ENCODE results near the gene ADAMTSL3. TPM values are rescaled to one million over a fixed set of nuclear protein-coding genes. Genes with fewer than 3 reads are reported as not detected.

Gene ADAMTSL3
- total and polyA plus RNA-seq, 11 donors = 1.3 to 13.2 (median 7.3) TPM

DNA sequence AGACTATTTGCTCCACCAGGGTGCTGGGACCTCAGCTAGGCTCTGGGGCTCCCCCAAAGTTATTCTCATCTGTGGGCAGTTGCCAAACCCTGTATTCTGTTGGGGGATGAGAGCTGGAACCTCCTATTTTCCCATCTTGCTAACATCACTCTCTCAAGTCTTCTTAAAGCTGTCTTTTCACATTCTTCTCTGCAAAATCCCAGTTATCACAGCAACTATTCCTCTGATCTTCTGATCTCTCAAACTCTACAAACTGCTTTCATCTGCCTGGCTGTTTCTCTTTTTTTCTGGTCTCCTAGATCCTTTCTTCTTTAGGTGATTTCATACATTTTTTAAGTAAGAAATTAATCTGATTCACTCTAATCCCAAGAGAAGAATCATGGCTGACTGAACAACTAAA lies 10.7 kb upstream of the ADAMTSL3 start:
- intact Hi-C loops (cut with DNase I) = no loop called here
- H3K27ac ChIP-seq = no peak overlapping the region

DNA sequence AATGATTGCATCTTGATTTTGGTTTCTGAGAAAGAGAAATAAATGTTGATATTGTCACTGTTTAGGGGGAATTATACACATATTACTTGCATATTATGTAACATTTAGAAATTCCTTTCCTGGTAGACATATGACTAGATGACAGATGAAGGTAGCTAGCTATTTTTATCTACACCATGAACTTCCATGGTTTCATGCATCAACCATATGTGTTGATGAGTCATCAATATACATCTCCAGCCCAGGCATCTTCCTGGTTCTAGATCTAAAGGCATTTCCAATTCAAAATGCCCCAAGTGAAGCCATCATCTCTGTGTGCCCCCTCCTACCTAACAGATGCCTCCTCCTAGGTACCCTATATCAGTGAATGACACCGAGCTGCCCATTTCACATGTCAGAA lies 9.5 kb upstream of the ADAMTSL3 start:
- ATAC-seq (no peak), DNase-seq (no peak)
- WGBS, 4 donors = 96 to 100% (median 96%) methylated on average over 1 of the region's 1 CpG
- H3K27me3 ChIP-seq = peaks cover 0 to 4% (median 0%) of the 10 kb centered on the region in 9 donors
- no peak overlapping the region for H3K27ac ChIP-seq
- H3K36me3 ChIP-seq = no peaks in the 10 kb centered on the region
- intact Hi-C loops (cut with DNase I) = no loop called here
- no peaks in the 10 kb centered on the region for H3K4me1 ChIP-seq
- TF ChIP-seq, protein P1, sequence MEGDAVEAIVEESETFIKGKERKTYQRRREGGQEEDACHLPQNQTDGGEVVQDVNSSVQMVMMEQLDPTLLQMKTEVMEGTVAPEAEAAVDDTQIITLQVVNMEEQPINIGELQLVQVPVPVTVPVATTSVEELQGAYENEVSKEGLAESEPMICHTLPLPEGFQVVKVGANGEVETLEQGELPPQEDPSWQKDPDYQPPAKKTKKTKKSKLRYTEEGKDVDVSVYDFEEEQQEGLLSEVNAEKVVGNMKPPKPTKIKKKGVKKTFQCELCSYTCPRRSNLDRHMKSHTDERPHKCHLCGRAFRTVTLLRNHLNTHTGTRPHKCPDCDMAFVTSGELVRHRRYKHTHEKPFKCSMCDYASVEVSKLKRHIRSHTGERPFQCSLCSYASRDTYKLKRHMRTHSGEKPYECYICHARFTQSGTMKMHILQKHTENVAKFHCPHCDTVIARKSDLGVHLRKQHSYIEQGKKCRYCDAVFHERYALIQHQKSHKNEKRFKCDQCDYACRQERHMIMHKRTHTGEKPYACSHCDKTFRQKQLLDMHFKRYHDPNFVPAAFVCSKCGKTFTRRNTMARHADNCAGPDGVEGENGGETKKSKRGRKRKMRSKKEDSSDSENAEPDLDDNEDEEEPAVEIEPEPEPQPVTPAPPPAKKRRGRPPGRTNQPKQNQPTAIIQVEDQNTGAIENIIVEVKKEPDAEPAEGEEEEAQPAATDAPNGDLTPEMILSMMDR (IDR thresholded peaks at IDR 0.05) = no peak
- TF ChIP-seq POLR2A (IDR thresholded peaks at IDR 0.05) = no peak
- H3K4me3 ChIP-seq = no peak overlapping the region
- peaks cover 0 to 23% (median 8%) of the 10 kb centered on the region in 12 donors for H3K9me3 ChIP-seq

More for the DNA sequence above, 10.7 kb upstream of the ADAMTSL3 start:
- no peak for DNase-seq
- no peaks in the 10 kb centered on the region for H3K4me1 ChIP-seq
- ATAC-seq = no peak
- peaks cover 0 to 4% (median 0%) of the 10 kb centered on the region in 9 donors for H3K27me3 ChIP-seq
- H3K36me3 ChIP-seq = no peaks in the 10 kb centered on the region
- TF ChIP-seq, protein P1 (IDR thresholded peaks at IDR 0.05) = no peak
- no peak for TF ChIP-seq POLR2A (IDR thresholded peaks at IDR 0.05)
- H3K4me3 ChIP-seq = no peak overlapping the region
- H3K9me3 ChIP-seq = peaks cover 0 to 26% (median 8%) of the 10 kb centered on the region in 12 donors

DNA sequence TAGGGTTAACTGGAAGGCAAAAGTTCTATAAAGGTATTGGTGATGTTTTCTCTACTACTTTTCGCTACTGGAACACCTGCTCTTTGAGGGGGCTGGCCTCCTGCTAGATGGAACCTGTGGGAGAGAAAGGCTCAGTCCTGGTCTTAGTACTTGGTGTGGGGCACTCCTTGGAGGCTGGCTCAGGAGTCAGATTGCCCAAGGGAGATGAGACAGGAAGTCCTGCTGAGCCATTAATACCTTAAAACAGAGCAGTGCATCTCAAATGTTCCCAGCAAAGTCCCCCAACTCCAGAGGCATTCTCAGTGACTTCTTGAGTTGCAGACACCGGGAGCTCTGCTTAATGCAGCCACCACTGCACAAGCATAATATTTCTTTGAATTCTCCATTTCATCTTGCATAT lies 3.1 kb upstream of the ADAMTSL3 start:
- Histone ChIP-seq H3K27ac (no peak overlapping the region), H3K36me3 (peaks cover 0 to 5% (median 0%) of the 10 kb centered on the region in 9 donors), H3K9me3 (no peaks in the 10 kb centered on the region), H3K4me3 (no peak overlapping the region), H3K27me3 (peaks cover 0 to 18% (median 0%) of the 10 kb centered on the region in 9 donors), H3K4me1 (peaks cover 0 to 23% (median 6%) of the 10 kb centered on the region in 12 donors)
- ATAC-seq = no peak
- intact Hi-C loops (cut with DNase I) = loop anchor here in 4 of 10 donors (10.0 kb wide), 3 partner anchors 76 to 384 kb away; no protein-coding TSS in a partner anchor
- DNase-seq = no peak
- TF ChIP-seq POLR2A (IDR thresholded peaks at IDR 0.05) = no peak
- TF ChIP-seq, protein P1 (IDR thresholded peaks at IDR 0.05) = no peak
- WGBS, 4 donors = 89 to 96% (median 93%) methylated on average over 2 of the region's 2 CpGs

DNA sequence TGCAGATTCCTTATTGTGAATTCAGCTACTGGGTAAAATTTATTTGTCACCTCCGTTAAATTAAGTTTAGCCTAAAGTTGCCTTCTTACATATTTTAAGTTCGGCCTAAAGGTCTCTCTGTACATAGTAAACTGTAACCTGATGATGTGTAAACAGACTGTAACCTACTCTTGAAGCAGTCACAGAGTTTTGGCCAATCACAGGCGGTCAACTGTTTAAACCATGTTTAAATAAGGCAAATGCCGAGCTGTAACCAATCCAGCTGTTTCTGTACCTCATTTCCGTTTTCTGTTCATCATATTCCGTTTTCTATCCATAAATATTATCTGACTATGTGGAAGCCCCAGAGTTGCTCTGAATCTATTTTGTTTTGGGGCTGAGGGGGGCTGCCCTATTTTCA lies 2.4 kb upstream of the ADAMTSL3 start:
- DNase-seq (no peak), ATAC-seq (no peak)
- peaks cover 0 to 26% (median 7%) of the 10 kb centered on the region in 12 donors for H3K4me1 ChIP-seq
- peaks cover 0 to 18% (median 0%) of the 10 kb centered on the region in 9 donors for H3K27me3 ChIP-seq
- no peak overlapping the region for H3K27ac ChIP-seq
- peaks cover 0 to 8% (median 0%) of the 10 kb centered on the region in 9 donors for H3K36me3 ChIP-seq
- no peaks in the 10 kb centered on the region for H3K9me3 ChIP-seq
- no peak overlapping the region for H3K4me3 ChIP-seq
- 93 to 94% (median 94%) methylated on average over 6 of the region's 6 CpGs for WGBS, 4 donors
- TF ChIP-seq, protein P1 (IDR thresholded peaks at IDR 0.05) = no peak
- TF ChIP-seq POLR2A (IDR thresholded peaks at IDR 0.05) = no peak
- intact Hi-C loops (cut with DNase I) = loop anchor here in 4 of 10 donors (10.0 kb wide), 3 partner anchors 77 to 383 kb away; no protein-coding TSS in a partner anchor

All from heart left ventricle (tissue), 16 donors.